ENCODE results near the gene AFF1.

Gene AFF1, protein sequence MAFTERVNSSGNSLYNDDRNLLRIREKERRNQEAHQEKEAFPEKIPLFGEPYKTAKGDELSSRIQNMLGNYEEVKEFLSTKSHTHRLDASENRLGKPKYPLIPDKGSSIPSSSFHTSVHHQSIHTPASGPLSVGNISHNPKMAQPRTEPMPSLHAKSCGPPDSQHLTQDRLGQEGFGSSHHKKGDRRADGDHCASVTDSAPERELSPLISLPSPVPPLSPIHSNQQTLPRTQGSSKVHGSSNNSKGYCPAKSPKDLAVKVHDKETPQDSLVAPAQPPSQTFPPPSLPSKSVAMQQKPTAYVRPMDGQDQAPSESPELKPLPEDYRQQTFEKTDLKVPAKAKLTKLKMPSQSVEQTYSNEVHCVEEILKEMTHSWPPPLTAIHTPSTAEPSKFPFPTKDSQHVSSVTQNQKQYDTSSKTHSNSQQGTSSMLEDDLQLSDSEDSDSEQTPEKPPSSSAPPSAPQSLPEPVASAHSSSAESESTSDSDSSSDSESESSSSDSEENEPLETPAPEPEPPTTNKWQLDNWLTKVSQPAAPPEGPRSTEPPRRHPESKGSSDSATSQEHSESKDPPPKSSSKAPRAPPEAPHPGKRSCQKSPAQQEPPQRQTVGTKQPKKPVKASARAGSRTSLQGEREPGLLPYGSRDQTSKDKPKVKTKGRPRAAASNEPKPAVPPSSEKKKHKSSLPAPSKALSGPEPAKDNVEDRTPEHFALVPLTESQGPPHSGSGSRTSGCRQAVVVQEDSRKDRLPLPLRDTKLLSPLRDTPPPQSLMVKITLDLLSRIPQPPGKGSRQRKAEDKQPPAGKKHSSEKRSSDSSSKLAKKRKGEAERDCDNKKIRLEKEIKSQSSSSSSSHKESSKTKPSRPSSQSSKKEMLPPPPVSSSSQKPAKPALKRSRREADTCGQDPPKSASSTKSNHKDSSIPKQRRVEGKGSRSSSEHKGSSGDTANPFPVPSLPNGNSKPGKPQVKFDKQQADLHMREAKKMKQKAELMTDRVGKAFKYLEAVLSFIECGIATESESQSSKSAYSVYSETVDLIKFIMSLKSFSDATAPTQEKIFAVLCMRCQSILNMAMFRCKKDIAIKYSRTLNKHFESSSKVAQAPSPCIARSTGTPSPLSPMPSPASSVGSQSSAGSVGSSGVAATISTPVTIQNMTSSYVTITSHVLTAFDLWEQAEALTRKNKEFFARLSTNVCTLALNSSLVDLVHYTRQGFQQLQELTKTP

DNA sequence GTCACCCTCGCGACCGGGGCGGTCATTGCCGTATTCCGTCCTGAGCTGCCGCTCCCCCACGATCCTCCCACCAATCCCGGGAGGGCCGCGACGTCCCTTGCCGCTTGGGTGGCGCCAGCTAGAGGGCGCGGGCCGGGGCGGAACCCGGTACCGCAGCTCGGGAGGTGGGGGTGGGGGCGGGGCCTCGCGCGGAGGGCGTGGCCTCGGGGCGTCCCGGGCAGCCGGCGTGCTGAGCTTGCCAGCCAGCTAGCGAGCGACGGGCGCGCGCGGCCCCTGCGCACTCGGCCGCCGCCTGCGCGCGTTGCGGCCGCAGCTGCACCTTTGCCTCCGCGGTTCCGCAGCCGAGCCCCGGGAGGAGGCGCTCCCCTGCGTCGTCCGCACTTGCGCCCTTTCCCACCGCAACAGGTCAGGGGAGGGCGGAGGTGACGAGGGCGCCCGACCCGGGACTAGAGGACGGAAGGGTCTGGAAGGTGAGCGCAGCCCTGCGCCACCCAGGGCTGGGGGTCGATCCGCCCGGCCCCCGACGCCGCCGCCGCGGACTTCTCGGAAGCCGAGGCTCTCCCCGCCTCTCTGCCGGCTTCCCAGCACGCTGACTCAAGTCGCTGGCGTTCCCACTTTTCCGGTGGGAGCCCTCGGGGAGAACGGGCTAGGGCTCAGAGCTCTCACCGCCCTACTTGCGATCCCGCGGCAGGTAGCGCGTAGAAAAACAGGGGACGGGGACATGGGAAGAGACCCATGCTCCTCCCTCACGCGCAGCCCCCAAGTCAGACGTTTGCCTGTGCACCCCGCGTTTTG is at the start of gene AFF1:
Gene AFF1, plus strand, starts transcription at position 241 of the 795 bp plus-strand sequence. CDS start 13,523 bp downstream, outside the sequence.
- peak; percentile 89 for DNase-seq

DNA sequence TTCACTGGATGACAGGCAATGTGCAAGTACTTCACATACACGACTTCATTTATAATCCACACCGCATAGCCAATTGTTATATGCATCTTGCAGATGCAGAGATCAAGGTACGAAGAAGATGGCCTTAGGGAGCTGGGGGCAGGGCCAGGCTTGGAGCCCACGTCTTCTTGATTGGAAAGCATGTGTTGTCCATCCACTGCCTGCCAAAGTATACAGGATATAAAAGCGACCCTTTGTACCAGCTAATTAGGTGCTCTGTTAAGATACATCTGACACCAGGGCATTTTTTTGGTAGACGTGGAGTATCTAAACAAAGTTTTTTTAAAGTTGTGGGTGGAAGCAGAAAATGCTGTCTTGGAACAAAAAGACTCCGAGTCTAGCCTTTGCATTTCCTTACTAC is 44.0 kb upstream of the AFF1 start:
- DNase-seq, result no peak

DNA sequence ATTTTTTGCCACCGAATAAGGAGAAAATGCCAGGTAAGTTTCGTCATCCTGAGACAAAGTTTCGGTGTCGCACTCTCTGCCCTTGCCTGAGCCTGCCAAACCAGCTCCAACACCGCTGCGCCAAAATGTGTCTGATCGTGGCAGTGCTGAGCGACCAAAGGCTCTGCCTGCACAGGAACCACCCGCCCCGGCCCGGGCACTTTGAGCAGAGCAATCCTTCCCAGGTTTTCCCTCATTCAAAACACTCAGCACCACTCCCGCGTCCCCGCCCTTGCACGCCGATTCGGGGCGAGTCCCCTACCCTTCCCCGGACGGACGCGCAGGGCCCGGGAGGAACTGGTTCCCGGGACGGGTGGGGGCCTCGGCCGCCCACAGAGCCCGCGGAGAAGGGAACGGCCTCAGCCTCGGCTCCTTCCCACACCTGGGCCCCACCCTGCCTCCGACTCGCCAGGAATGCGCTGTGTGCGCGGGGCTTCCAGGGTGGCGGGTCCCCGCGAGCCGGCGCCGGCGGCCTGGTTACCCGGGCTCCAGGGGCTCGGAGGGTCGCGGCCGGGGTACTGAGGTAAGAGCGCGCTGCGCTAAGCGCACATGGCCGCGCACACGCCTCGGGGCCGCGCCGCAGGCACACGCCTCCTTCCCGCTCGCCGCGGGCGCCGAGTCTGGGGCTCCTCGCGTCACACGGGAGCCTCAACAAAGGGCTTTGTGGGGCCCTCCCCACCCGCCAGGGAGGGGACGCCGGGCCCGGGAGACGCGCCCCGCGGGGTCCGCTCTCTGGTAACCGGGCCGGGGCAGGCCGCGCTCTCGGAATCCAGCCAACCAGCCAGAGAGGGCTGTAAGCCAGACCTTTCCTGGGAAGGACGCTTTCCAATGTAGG is 42.8 kb upstream of the AFF1 start, which contains the start of gene C4orf36:
Gene C4orf36, minus strand, starts transcription at position 661 of the 874 bp plus-strand sequence. CDS start 902 bp downstream, outside the sequence.
- peak; percentile 55 for DNase-seq

DNA sequence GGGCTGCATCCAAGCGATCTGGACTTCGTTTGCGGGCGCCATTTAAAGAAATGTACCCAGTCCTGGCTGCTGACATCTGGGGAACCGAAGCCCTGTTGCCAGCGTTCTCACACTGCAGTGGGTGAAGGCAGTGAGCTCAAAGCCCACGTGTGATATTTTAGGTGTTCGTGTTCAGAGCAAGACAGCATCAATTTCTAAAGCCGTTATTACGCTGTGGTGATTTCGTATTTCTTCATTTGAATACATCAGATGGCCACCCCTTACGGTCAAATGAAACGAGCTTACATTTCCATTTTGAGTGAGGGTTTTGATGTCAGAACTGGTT is 42.2 kb upstream of the AFF1 start:
- no peak for DNase-seq

DNA sequence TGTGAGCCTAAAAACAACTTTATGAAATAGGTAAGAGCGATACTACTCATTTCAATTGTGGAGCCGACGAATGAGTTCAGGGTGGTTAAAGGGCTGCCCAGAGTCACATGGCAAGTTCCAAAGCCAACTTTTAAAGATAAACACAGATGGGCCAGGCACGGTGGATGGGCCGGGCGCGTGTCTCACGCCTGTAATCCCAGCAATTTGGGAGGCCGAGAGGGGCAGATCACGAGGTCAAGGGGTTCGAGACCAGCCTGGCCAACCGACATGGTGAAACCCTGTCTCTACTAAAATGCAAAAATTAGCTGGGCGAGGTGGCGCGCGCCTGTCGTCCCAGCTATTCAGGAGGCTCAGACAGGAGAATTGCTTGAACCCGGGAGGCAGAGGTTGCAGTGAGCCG is 41.7 kb upstream of the AFF1 start:
- DNase-seq, result no peak

DNA sequence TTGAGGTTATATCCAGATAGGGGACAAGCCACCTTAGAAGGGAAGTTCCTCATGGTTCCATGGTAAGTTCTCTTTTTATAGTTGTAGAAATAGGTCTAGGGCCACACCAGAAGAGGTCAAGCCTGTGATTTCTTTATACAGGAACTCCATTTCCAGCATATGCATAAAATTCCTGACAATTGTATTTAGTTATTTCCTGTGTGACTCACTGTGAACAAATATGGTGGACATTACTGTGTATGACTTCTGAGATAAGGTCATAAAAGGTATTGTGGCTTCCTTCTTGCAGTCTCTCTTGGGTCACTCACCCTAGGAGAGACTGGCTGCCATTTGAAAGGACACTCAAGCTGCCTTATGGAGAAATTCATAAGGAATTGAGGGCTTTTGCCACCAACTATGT is 40.4 kb upstream of the AFF1 start:
- DNase-seq, result no peak

DNA sequence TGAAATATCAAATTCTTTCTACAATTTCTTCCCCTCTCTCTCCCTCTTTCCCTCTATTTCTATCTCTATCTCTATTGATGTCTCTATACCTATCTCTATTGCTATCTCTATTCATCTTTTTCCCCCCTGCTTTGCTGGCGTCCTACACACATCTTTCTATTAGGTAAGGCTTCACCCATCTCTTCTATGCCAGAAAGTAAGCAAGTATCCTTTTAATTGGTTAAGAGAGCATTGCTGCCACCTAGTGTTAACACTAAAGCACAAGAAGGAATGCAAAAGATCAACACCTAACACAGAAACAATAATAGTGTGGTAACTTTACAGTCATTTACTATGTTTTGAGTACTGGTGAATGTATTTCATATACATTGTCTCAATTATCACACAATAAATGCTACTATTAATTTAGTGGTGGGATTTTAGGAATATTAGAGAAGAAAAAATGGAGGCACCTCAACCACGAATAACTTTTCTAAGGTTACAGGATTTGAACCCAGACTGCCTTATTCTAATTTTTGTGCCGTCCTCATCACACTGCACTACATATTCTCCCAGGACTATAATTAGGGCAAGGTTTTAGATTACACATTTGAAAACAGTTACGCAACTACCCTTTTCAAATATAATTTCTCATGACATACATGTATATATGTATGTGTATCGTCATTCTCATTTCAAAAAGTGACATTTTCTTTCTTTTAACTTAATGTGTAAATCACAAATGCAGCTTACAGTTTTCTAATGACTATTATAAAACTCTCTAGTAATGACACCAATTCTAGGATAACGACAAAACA is 38.9 kb upstream of the AFF1 start:
- DNase-seq, result no peak

DNA sequence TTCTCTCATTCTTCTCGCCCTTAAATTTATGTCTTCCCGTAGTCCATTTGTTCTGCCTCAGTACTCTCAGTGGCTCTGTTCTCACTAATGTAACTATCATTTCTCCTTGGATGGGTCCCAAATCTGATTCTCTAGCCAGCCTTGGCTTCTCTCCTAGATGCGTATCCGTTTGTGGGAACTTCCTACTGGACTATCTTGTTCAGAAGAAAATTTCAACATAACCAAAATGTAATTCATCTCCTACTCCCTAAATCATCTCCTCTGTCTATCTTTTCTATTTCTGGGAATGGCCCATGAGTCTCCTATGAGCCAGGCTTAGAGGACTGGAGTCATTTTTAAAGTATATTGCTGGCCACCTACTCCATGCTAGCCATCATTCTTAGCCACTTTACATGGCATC is 38.2 kb upstream of the AFF1 start:
- DNase-seq, result no peak

DNA sequence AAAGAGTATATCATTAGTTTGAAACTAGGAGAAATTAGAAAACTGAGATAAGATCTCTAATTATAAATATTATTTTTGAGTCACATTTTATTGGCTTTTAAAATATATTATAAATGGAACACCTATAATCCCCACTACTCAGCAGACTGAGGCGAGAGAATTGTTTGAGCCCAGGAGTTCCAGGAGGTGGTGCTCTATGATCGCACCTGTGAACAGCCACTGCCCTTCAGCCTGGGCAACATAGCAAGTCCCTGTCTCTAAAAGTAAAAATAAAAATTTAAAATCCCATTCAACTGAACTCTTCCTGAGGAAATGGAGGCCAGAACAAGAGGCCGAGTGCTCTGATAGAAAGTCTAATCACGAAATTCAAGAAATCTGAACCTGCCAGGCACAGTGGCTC is 36.2 kb upstream of the AFF1 start:
- no peak for DNase-seq

DNA sequence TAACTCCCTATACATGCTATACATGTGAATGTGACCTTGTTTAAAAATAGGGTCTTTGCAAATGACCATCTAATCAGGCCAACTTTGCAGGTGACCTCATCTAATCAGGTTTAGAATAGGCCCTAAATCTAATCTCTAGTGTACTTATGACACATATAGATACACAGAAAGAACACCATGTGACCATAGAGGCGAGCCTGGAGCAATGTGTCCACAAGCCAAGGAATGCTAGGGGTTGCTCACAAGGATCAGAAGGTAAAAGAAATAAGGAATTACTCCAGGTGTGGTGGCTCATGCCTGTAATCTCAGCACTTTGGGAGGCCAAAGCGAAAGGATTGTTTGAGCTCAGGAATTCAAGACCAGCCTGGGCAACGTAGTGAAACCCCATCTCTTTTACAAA is 32.9 kb upstream of the AFF1 start:
- DNase-seq, result no peak

DNA sequence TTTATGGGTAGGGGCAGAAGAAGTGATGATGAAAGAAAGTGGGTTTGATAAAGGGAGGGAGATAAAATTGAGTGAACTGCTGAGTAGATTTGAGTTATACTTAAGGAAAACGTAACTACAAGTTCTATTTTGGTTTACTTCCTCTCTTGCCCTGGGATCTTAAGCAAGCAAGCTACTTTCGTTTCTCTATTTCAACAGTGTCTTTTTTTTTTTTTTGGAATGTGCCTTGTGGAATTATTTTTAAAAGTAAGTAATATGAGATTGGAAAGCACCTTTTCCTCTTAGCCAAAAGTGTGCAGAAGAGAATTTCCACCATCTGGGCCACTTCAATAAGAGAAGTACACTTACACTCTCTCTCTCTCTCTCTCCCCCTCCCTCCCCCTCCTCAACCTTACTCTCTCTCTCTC is 26.6 kb upstream of the AFF1 start:
- no peak for DNase-seq

DNA sequence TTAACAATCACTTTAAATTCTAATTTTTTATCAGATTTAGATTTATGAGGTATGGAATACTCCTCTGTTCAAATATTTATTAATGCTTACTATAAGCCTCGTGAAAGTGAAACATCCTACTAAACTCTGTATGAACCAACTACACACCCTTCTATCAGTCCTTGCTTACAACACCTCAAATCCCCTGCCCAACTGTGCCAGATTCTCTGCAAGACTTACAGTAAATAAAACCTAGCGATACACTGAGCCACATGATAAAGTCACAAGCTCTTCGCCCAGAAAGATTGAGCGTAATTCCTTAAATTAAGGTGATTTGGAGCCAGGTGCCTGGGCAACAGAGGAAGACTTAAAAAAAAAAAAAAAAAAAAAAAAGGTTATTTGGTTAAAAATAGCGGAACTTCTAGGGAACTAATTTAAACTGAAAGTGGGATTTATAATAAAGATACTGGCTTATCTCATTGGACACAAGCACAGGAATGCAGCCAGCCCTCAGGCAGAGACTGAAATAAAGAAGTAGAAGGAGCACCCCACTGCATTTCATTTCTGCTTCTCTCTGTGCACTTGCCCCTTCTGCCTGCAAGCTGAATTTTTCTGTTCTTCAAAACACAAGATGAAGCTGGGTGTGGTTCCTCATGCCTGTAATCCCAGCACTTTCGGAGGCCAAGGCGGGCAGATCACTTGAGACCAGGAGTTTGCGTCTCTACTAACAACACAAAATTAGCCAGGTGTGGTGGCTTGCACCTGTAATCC is 25.1 kb upstream of the AFF1 start:
- no peak for DNase-seq

DNA sequence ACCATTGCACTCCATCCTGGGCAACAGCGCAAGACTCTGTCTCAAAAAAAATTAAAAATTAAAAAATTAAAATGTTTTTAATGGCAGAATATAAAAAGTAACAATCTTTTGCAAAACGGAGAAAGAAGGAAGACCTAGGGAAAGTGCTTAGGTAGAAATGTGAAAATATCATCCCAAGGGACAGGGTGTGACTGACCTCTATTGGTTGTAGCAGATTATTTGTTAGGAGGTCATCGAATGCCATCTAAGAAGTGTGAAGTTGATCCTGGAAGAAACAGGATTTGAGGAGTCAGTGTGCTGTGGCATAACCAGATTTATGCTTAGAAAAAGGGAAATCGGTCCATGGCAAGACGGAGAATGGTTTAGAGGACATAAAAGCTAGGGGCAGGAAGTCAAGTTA is 24.4 kb upstream of the AFF1 start:
- DNase-seq, result no peak

DNA sequence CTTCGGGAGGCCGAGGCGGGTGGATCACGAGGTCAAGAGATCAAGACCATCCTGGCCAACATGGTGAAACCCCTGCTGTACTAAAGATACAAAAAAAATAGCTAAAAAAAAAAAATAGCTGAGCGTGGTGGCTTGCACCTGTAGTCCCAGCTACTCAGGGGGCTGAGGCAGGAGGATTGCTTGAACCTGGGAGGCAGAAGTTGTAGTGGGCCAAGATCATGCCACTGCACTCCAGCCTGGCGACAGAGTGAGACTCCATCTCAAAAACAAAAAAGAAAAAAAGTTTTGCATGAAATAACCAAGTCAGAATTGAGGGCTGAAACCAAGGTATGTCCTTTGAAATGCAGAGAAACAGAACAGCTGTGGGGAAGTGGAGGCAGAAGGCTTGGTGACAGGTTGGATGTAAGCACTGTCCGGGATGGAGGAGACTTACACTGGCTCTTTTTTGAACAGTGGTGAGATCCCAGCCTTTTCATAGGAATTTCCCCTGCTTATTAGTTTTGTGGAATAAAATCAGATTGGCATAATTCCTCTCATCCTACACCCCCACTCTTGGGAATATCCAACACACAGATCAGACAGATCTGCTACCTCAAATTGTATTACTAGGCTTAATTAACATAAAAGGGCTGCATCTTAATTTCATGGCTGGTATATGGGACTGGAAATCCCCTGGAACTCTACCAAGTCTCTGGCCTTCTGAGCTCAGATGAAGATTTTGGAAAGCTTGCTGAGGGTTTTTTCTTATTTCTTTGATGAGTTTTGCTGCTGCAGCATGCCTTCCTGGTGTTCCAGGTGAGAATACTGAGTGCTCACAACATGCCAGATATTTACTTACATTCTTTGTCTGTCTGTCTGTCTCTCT is 23.8 kb upstream of the AFF1 start:
- no peak for DNase-seq

DNA sequence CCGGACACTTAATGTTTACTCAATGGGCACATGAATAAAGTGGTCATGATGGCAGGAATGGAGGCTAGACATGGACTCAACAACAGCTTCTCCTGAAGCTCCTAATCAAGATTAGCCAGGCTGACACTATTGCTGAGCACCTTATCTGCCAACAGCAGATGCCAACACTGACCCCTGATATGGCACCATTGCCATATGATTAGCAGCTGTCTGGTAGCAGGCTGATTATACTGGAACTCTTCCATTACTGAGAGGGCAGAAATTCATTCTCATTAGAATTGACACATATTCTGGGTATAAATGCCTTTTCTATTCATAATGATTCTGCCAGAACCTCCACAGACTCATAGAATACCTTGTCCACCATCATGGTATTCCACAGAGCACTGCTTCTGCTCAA is 18.4 kb upstream of the AFF1 start:
- no peak for DNase-seq

DNA sequence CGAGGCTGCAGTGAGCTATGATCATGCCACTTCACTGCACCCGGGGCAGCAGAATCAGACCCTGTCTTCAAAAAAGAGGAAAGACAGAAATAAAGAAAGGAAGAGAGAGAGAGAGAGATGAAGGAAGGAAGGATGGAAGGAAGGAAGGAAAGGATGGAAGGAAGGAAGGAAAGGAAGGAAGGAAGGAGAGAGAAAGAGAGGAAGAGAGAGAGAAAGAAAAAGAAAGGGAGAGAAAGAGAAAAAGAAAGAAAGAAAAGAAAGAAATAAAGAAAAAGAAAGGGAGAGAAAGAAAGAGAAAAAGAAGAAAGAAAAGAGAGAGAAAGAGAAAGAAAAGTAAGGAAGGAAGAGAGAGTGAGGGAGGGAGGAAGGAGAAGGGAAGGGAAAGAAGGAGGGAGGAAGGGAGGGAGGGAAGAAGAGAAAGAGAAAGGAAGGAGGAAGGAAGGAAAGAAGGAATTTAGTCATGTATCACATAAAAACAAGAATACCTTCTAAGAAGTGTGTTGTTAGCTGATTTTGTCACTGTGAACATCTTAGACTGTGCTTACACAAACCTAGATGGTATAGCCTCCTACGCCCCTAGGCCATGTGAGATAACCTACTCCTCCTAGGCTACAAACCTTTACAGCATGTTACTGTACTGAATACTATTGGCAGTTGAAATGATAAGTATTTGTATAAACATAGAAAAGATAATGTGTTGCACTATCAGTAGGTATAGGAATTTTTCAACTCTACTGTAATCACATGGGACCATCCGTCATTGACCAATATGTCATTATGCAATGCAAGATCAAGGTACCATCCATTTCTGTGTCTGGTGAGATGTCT is 17.4 kb upstream of the AFF1 start:
- no peak for DNase-seq

DNA sequence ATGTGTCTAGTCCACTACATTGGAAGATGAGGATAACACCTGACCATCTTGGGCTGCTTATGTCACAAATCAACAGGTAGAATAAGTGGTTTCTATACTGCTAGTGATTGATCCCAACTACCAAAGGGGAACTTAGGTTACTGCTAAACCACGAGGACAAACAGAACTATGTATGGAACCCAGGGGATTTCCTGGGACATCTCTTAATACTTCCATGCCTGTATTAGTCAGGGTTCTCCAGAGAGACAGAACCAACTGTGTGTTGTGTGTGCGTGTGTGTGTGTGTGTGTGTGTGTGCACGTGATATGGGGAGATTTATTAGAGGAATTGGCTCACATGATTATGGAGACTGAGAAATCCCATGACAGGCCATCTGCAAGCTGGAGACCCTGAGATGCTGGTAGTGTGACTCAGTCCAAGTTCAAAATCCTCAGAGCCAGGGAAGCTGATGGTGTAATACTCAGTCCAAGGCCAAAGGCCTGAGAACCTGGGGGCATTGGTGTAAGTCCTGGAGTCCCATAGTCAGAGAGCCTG is 16.2 kb upstream of the AFF1 start:
- no peak for DNase-seq
